ENCODE data around the gene GNB1. TPM values are rescaled to one million over a fixed set of nuclear protein-coding genes. Genes with fewer than 3 reads are reported as not detected.
"Not testable (repeated sequence)": the region's sequence is repeated elsewhere in the genome, so short reads cannot be mapped to it uniquely, and the experiment has no call there.

GNB1 gene
- total RNA-seq, 1 experiment from 2014 or later, result 44.0 TPM

DNA sequence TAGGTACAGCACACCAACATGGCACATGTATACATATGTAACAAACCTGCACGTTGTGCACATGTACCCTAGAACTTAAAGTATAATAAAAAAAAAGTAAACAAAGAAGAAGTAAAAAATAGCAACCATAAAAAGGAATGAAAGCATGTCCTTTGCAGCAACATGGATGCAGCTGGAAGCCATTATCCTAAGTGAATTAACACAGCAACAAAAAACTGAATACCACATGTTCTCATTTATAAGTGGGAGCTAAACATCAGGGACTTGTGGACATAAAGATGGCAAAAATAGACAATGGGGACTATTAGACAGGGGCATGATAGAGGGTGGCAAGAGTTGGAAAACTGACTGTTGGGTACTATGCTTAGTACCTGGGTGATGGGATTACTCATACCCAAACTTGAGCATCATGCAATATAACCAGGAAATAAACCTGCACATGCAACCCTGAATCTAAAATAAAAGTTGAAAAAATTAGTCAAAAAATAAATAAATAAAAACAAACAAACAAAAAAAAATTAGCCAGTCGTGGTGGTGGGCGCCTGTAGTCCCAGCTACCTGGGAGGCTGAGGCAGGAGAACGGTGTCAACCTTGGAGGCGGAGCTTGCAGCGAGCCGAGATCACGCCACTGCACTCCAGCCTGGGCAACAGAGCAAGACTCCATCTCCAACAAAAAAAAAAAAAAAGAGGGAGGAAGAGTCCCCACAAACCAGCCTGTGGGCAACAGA, 30.8 kb downstream of the GNB1 start:
- DNase-seq (ENCODE audit: low spot score), result not testable (repeated sequence)

DNA sequence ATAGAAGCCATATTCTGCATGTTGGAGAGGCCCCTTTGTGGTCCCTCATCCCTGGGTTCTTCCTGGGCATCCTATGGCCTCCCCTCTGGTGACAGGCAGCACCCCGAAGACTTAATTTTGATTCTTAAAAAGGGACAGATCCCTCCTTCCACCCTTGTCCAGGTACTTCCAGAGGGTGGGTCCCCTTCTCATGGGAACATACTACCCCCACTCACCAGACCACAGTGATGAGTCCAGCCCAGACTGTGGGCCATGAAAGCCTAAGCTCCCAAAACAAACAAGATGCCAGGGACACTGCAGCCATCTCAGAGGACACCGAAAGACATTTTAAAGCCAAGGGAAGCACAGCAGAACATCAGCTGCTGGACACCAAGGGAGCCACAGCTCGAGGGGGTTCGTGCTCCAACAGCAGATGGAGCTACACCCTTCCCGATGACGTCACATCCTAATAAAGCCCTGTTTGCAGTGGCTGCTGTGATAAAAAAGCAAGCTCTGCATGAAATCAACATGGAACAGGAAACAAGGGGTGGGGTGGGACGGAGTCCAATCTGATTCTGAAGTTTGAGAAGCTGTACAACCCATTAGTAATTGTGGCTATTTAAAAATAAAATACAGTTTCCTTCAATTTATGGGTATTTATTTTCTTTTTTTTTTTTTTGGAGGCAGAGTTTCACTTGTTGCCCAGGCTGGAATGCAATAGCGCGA, 32.4 kb downstream of the GNB1 start:
- DNase-seq (ENCODE audit: low spot score), result peak; percentile 72

DNA sequence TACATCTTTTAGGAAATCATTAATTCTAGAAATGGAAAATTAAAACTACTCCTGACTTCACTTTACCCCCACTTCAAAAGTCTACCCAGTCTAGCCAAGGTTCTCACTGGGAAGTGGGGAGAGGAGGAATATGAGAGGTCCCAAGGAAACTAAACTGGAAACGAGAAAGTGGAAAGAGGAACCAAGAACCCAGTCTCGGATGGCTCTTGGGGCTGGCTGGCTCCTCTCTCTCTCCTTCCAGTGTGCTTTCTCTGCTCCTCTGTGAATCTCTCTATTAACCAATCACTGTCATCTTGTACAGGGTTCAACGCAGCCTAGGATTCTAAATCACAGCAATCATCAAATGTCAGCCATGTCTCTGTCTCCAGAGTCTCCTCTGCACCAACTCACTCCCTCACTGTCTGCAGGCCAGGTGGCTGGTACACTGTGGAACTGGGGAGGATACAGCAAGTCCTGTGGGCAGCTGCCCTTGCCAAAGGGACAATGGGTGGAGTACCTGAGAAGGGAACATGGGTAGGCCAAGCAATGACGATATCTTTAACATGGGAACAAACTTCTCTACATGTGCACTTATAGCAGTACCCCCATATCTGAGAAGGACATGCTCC, 33.7 kb downstream of the GNB1 start:
- DNase-seq (ENCODE audit: low spot score), result no peak

DNA sequence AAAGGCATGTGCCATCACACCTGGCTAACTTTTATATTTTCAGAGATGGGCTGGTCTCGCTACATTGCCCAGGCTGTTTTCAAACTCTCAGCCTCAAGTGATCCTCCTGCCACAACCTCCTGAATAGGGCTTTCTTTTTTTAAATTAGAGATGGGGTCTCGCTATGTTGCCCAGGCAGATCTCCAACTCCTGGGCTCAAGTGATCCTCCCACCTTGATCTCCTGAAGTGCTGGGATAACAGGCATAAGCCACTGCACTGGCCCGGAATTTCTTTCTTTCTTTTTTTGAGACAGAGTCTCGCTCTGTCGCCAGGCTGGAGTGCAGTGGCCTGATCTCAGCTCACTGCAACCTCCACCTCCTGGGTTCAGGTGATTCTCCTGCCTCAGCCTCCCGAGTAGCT, 34.7 kb downstream of the GNB1 start:
- not testable (repeated sequence) for DNase-seq (ENCODE audit: low spot score)

DNA sequence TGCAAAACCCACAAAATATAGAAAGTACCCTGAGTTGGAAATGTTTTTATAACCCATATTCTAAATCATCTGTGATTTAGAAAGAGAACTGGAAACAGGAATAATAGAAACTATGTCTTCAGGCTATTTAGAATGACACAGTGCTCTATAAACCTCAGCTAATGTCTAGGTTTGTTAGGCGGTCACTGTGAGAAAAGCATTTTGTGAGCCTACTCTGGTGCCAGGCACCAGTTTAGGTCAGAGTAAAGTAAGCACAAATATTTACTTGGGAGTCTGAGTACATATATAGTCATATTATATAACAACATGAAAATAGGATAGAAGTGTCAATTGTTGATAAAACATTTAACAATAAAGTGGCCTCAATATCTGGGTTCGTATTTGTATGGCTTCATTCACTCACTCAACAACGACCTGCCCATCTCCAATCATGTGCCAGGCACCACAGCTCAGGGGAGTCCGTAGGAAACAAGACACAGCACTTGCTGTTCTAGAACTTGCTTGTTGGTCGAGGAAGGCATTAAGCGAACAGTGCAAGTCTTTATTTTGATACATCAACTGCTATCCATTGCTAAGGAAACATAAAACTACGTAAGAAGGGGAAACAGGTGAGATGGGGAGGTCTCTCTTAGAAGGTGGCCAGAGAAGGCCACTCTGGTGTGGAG, 37.2 kb downstream of the GNB1 start:
- no peak for DNase-seq (ENCODE audit: low spot score)

DNA sequence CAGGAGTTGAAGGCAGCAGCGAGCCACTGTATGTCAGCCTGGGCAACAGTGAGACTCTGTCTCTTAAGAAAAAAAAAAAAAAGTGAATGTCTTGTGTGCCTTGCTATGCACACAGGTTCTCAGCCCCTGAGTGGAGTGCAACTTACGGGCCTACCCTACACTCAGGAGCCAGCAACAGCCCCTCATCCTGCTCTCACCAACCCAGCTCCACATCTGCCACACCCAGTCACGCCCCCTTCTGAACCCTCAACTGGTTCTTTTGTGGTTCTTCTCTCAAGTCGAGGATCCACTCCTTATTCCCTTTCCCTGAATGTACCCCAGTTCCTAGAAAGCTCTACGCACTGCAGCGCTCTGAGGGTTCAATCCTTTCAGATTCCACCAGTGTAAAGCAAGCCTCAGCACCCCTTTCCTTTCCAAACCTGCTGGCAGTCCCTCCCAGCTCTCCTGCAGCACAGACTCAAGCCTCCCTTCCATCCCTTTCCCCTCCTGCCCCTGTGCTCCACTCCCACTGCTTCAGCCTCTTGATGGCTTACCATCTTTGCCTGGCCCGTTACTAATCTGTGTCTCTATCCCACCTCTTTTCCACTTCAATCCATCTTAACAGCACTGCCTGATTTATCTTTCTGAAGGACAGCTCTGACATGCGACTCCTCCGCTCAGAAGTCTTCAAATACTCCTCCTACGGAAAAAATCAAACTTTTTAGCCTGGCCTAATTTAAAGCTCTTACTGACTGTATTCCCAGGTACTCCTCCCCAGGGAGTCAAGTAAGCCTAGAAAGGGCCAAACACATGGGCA, 38.1 kb downstream of the GNB1 start:
- no peak for DNase-seq (ENCODE audit: low spot score)

DNA sequence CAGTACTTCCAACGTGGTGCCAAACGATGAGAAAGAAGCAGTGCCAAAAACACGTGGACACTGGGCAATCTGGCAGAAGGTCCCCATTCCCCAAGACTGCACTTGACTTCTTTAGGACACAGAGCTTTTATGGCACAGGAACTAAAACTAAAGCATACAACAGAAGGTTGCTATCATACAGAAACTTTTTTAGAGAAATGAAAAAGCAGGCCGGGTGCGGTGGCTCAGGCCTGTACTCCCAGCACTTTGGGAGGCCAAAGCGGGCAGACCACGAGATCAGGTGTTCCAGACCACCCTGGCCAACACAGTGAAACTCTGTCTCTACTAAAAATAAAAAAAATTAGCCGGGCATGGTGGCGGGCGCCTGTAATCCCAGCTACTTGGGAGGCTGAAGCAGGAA, 43.0 kb downstream of the GNB1 start:
- DNase-seq (ENCODE audit: low spot score), result no peak

DNA sequence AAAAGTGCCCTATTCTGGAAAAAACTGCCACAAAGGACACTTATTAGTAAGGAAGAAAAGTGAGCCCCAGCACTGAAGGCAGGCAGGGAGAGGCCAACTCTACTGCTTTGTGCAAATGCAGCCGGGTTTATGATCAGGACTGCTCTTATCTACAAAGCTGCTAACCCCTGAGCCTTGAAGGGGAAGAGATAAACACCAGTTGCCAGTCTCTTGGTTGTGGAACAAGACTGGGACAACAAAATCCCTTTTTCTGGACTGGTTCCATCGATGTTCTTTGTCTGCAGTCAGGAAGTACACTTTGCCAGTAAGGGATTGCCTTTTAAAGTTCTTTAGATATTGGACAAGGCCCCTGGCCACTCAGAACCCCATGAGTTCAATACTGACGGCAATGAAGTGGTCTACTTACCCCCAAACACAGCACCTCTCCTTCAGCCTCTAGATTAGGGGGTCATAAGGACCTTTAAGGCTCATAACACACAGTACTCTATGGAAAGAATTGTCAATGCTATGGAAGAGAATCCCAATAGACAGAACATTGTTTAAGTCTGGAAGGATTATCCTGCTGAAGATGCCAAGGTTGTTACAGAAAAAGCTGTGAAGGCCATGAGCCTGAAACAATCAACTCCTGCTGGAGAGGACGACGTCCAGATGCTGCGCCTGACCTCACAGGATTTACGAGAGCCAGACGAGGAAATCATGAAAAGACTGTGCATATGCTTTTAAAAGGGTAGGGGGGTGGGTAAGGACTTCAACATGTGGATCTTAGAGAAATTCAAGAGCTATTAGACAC, 43.6 kb downstream of the GNB1 start:
- no peak for DNase-seq (ENCODE audit: low spot score)

DNA sequence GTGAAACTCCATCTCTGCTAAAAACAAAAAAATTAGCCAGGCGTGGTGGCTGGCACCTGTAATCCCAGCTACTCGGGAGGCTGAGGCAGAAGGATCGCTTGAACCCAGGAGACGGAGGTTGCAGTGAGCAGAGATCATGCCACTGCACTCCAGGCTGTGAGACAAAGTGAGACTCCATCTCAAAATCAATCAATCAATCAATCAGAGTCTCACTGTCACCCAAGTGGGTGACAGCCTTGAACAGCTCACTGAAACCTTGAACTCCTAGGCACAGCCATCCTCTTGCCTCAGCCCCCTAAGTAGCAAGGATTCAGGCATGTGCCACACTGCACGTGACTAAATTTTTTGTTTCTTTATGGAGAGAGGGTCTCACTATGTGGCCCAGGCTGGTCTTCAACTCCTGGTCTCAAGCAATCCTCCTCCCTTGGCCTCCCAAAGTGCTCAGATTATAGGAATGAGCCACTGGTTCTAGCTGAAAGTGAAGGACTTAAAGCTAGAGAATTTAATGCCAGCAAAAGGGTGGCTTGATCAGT, 44.4 kb downstream of the GNB1 start:
- no peak for DNase-seq (ENCODE audit: low spot score)

DNA sequence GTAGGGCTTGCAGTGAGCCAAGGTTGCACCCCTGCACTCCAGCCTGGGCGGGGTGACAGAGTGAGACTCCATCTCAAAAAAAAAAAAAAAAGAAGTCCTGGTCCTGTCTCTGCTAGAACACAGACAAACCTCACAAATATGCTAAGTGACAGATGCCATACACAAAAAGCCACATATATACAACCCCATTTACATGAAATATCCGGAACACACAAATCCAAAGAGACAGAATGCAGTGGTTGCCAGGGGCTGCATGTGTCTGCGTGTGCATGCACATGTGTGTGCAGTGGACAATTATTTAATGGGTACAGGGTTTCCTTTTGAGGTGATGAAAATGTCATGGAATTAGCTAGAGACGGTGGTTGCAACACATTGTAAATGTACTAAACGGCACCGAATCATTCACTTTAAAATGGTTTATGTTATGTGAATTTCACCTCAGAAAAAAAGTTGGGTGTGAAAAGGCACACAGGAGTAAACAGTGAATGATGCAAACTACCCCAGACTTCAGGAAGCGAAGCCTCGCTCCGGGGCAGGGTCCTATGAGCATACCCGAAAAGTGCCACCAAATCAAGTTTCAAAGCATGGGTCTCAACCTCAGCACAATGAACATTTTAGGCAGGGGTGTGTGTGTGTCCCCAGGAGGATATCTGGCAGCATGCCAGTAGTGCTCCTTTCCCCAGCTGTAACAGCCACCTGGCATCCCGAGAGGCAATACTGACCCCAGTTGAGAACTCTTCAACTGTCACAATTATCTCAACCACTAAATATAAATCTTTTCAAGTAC, 48.3 kb downstream of the GNB1 start:
- no peak for DNase-seq (ENCODE audit: low spot score)

DNA sequence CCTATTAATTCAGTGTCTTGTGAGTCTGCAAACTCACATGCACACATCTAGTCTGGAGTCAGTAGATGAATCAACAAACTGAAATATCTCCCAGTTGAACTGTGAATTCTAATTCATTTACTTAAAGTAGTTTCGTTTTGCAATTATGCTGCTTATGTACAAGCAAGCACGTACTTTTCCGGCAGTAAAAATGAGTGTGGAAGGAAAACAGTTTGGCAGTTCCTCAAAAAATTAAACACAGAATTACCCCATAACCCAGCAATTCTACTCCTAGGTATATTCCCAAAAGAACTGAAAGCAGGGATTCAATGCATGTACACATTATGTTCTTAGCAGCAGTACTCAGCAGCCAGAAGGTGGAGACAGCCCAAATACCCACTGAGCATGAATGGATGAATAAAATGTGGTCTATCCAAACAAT, 49.3 kb downstream of the GNB1 start:
- no peak for DNase-seq (ENCODE audit: low spot score)

DNA sequence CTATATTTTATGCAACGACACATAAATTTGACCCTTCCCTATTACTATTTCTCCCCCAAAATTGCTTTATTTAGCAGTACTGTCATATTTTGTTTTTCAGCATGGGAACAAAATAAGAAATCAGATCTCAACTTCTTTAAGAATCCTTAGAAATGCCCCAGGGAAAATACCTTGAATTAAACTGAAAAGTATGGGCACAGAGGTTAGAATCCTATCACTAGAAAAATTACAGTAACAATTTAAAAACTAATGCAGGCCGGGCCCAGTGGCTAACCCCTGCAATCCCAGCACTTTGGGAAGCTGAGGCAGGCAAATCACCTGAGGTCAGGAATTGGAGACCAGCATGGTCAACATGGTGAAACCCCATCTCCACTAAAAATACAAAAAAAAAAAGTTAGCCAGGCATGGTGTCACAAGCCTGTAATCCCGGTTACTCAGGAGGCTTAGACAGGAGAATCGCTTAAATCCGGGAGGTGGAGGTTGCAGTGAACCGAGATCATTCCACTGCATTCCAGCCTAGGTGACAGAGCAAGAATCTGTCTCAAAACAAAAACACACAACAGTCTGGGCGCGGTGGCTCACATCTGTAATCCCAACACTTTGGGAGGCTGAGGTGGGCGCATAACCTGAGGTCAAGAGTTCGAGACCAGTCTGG, 51.4 kb downstream of the GNB1 start:
- DNase-seq (ENCODE audit: low spot score), result no peak

DNA sequence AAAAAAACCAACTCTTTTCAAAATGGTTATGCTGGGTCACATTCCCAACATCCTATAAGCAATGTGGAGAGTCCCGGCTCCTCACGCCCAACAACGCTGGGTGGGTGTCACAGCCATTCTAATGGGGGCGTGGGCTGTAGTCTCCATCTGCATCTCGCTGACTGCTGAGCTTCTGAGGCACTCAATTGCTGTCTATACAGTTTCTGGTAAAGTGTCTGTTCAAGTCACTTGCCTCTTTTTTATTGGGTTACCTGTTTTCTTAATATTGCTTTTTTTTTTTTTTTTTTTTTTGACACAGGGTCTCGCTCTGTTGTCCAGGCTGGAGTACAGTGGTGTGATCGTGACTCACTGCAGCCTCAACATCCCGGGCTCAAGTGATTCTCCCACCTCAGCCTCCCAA, 54.8 kb downstream of the GNB1 start:
- DNase-seq (ENCODE audit: low spot score), result no peak

DNA sequence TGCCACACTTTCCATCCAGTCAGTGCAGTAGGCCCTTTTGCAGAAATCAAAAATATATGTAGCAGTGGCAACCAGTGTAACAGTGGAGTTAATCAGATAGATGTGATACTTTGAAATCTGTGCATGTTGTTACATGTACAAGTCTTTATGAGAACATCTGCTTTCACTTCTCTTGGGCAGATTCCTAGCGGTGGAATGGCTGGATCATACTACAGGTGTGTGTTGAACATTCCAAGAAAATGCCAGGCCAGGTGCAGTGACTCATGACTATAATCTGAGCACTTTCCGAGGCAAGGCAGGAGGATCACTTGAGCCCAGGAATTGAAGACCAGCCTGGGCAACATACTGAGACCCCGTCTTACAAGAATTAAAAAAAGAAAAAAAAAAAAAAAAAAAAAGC, 55.3 kb downstream of the GNB1 start:
- no peak for DNase-seq (ENCODE audit: low spot score)

DNA sequence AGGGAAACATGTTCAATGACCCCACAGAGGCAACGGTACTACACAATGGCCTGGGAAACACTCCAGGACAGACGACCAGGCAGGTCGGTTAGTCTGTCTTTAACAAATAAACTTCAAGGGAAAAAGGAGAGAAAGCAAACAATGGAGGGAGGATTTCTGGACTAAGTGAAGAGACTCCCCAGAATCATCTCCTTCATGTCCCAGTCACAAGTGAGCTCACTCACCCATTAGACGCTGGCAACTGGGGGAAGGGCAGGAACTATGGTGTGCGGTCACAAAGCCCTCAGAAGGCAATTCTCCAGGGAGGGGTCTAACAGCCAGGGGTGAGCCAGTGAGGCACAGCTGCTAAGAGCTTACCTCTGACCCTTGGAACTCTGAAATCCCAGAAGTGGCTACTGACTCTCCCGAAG, 57.0 kb downstream of the GNB1 start:
- no peak for DNase-seq (ENCODE audit: low spot score)

DNA sequence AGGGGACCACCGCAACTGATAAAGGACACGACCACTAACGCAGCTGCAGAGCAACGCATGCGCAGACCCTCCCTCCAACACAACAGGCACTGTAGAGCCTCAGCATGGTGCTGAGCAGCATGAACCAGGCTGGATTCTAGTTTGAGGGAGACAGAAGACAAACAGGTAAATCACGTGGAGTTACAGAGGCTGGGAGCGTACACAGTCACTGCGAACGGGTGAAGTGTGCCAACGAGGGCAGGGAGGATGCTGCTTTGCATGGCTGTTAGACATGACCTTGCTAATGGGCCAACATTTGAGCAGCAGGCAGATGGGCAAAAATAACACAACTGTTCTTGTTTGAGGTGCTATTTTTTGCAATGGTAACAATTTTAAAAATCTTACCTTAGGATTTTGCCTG, 57.4 kb downstream of the GNB1 start:
- no peak for DNase-seq (ENCODE audit: low spot score)

DNA sequence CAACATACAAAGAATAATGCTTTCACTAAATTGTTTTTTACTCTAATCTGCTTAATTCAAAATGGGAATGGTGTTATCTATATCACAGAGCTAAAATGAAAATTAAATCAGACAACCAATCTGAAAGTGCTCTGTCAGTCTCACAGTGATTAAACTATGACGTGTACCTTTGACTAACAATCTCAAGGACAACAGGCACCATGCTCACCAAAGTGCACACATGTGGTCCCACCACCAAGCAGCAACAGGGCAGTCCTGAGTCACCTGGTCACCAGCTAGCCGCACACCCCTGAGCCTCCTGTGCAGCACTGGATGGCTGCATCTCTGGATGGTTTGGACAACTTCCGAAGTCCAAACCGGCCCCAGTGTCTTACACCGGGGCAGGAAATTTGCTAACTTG, 58.1 kb downstream of the GNB1 start:
- no peak for DNase-seq (ENCODE audit: low spot score)

DNA sequence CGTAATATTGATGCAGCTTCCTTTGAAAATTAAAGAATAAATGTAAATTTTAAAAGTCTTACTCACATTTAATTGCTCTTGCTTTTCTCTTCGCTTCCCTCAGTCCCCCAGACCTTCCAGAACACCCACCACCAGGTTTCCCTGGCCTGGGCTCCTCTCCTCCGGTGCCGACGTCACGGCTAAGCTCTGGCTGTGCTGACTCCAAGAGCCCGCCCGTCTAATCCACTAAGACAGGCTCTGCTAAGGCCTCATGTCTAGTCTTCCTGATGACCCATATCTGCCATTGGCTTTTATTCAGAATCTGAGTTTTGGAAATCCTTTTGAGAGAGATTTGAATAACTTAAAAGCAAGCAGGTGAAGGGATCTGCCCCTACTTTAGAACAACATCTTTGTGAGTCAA, 58.7 kb downstream of the GNB1 start:
- no peak for DNase-seq (ENCODE audit: low spot score)

DNA sequence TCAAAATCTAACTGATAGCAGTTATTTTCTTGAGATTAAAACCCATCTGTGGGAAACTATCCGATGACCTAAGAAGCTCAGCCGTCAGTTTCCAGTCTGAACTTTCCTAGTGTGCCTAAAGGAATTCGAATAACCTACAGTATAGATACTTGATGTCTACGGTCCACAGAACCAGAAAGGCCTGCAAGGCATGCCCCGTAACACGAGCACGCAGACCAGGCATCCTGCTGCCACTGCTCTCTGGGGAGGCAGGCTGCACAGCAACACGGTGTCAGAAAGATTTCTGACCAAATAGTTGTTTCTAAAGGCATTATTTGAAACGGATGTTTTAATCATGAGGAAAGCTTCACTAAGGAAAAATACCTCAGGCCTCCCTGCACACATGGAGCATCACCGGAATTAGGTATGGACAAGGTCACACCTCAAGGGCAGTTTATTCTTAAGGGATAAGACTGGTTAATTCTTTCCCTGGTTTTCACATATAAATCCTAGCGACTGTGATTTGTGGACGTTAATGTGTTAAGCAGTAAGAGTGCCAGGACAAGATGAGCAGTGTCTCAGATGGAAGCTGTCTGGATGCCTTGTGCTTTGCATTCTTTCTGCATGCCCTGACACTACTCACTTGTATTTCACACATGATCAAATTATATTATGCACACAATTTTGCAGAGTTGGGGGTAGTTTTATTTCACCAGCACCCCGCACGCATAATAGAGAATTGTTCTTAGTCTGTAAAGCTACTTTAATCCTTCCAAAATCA, 63.6 kb downstream of the GNB1 start:
- DNase-seq (ENCODE audit: low spot score), result no peak
